Activated CD8-positive, alpha-beta memory T cell treated with anti-CD3 and anti-CD28 coated beads, Interleukin-2, amount 50 U/mL, for 1 hour (primary cell): ENCODE data around the gene MGLL.

ENCODE experiments used
- DNase-seq: peaks from one replicate; pipeline ENCODE4 v3.0.0-alpha.2; 2020; ENCODE audit errors: extremely low read depth

MGLL gene

DNA sequence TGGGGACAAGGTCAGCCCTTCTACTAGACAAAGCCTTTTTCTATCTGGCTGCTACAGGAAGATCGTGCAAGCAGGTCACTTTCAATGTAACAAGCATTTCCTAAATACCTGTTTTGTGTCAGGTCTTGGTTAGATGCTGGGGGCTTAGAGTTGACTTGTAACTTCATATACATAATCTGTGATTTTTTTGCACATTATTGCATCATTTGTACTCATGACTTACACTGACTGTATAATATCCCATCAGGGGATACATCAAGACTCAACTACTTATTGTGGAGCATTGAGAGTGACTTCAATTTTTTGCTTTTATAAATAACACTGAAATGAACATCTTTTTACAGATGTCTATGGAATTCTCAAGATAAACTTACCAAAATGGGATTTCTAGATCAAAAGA, 80.6 kb downstream of the MGLL start:
- DNase-seq = no peak

DNA sequence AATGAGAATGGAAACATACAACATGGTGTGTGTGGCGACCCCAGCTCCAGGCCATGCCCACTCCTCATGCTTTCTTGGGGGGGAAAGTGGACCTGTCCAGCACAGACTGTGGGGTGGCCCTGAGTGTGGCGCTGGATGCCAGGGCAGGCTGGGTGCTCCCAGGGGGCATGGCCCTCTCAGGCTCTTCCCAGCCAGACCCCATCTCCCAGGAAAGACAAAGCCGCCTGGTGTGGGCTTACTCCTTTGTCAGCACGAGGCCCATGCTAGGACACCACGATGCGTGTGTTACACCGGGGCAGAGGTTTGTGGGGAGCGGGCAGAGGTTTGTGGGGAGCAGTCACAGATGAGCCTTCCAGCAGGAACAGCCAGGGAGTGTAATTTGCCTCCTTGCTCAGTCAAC, 81.1 kb downstream of the MGLL start:
- no peak for DNase-seq

DNA sequence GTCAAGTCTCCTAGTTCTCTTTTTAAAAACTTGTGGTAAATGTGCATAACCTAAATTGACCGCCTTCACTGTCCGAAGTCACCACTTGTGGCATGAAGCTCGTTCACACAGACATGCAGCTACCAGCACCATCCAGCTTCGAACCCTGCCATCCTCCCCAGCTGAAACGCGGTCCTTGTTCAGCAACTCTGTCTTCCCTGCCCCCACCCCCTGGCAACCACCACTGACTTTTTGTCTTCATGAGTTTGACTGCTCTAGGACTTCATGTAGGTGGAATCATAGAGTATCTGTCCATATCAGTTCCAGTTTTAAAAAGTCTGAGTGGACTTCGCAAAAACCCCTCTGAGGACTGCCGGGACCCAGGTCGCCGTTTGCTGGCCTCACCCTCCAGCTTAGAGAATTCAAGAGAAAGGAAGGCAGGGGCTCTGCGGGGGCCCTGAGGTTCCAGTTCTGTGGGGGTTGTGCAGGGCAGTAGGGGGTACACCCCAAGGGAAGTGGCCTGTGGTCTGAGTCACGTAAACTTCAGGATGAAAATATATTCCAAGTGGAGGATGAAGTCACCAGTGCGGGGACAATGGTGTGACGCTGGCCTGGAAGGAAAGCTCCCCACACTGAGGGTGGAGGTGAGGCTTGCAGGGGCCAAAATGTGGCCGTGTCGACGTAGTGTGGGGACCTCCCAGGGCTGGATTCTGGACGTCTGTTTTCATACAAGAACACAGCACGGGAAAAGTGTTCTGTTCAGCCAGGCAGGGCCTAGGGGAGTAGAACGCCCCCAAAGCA, 82.0 kb downstream of the MGLL start:
- DNase-seq = no peak

DNA sequence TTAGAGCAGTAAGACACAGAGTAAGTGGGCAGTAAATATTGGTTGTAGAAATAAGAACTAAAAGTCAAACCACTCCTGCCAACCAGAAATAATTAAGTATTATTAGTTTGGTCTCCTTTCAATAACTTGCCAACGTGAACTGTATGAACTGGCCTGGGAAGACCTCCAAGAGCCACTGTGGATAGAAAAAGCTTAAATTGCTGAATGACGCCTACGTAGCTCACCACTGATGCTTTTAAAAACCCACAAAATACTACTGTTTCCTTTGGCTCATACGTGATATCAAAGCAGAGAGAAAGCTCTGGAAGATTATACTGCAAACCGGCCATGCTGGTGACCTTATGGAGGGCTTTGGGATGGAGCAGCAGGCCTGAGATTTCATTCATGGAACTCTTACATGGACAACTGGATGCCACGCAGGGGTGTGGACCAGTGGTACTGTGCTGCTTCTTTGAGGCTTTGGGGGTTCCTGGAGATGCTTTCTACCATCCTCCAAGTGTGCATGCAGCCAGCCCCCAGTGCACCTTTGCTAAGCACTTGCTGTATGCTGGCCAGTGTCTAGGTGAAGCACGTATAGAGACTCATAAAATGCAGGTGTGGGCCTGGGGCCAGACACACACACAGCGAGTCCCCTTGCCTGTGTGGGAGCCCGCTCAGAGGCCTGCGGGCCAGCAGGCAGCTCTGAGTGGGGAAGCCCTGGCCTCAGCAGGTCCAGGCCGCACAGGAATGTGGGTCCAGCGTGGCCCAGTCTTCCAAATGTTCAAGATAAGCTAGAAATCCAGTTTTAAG, 82.8 kb downstream of the MGLL start:
- DNase-seq = no peak

DNA sequence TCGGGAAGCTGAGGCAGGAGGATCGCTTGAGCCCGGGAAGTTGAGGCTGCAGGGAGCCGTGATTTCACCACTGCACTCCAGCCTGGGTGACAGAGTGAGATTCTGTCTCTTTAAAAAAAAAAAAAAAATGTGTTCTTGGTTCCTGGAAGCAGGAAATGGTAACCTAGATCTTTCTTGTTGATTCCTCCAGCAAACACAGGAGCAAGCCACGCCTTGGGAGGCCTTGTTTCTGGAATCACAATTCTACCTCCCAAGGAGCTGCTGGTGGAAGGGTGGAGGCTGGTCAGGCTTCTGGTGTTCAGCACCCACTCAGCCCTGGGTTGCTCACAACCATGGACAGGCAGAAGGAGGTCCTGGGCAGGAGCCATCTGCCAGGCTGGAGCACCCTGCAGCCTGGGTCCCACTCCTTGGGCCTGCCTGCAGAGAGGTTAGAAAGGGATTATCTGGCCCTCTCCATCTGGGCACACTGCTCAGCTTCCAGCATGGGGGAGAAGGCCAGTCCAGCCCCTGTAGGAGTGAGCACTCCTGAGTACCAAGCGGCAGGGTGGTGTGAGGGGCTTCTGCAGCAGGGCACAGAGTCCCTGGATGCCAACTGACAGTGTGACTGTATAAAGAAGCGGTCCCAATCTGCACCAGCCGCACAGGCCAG, 84.0 kb downstream of the MGLL start:
- no peak for DNase-seq

DNA sequence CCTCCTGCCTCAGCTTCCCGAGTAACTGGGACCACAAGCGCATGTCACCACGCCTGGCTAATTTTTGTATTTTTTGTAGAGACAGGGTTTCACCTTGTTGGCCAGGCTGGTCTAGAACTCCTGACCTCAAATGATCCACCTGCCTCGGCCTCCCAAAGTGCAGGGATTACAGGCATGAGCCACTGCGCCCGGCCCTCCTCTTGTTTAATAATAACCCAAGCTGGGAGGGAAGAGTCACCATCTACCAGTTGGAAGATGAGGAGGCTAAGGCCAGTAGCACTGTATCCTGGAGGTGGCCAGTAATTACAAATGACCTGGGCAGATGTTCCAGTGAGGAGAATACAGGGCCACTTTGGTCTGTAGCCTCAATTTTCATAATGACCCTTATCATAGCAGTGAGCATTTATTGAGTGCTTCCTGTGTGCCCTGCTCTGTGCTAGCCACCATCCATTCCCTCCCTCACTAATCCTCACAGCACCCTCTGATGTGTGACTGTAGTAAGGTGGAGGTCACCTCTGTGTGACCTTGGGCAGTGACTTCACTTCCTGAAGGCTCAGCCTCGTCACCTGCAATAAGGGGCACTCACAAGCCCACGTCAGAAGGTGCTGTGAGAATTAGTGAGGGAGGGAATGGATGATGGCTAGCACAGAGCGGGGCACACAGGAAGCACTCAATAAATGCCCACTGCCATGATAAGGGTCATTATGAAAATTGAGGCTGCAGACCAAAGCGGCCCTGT, 85.3 kb downstream of the MGLL start:
- no peak for DNase-seq

DNA sequence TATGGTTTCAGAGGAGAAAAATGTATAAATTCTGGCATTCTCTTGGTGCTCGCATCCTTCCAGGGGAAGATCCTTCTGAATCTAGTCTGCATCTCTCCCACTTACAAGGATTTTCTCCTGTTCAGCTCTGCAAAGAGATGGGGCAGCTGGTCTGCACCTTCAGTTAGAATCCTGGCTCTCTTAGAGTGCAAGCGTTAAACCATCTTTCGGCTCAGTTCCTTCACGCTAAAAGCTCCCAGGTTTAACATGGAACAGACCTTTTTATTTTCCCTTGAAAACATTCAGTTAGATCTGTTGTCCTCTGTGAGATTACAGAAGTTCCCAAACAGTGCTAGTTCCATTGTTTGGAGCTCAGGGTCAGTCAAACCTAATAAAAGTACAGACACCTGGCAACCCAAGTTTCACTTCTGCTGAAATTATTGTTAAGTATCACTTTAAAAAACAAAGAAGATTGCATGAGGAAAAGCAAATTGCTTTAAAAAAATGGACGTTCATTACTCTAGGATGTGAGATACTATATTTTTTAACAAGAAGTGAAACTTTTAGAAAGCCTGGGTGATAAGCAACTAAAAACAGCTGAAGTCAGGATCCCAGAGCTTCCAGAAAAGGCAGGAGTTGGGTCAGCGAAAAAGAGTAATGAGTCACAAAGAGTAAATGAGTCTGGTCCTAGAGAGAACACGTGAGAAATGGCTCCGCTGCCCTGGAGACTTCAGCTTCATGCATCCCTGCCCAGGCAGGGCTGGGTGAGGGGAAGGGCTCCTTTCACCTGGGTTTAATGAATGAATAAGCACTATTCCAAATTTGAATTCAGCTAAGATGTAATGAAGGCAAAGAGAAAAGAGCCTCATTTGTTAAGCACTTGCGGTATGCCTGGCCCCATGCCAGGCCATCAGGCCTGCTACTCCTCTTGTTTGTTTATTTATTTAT, 86.3 kb downstream of the MGLL start:
- no peak for DNase-seq

DNA sequence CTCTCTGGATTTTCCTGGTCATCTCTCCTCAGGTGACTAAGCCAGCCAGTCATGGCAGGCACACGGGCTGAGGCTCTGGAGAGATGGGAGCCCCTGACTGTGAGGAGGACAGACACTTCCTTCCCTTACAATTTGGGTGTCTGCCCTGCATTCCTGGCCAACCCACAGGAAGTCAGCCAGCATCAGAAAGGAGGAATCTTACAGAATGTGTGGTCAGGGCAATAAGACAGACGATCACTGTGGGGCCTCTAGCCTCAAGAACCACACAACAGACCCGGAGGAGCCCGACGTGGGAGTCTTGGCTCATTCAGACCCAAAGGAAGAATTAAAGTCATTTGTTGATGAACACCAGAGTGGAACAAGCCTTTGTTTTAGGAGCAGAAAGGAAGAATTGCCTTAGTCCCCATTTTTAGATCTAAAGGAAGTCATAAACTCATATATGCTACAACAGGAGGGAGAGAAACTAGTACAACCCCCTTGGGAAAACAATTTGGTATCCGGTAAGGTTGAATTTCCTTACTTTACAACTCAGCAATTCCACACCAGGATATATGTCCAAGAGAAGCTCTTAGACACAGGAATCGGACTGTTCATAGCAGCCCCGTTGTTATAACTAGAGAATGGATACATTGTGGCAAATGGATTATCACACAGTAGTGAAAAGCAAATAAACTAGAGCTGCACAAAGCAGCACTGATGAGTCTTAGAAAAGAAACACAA, 87.4 kb downstream of the MGLL start:
- no peak for DNase-seq

DNA sequence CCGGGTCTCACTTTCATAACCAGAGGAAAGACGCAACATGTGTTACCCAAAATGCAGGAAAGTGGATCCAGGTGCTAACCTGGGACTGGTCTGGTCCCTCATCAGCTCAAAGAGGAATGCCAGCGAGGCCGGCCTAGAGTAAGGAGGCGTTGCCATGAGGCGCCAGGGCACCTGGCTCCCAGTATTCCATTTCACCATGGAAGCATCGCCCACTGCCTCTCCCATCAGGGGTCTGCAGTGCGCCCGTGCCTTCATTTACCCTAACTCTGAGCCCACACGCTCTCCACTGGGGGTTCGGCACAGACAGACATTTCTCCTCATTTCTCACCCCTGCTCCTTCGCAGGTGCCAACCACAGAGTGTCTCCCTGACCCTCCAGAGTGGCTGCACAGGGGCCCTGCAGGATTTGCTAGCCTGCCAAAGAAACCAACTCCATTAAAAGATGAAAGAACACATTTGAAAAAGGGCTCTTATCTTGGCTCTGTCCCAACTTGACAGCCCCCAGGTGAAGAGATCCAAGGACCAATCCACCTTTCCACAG, 88.1 kb downstream of the MGLL start:
- no peak for DNase-seq

DNA sequence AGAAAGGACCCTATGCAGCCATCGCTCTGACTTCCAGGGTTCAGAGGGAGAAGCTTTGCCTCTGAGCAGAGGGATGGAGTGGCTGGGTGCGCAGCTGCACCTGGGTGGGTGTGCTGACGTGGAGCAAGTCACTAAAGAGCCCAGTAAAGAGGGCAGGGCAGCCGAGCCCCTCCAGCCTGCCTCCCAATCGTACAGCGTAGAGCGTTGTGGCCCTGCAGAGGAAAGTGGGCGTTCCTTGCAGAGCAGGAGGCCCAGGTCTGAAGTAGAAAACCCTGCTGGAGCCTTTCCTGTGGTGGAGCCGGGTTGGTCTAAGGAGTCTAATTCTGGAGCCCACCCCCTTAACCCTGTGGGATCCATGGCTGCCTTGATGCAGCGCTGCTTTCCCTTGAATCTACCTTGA, 88.5 kb downstream of the MGLL start:
- DNase-seq = no peak

DNA sequence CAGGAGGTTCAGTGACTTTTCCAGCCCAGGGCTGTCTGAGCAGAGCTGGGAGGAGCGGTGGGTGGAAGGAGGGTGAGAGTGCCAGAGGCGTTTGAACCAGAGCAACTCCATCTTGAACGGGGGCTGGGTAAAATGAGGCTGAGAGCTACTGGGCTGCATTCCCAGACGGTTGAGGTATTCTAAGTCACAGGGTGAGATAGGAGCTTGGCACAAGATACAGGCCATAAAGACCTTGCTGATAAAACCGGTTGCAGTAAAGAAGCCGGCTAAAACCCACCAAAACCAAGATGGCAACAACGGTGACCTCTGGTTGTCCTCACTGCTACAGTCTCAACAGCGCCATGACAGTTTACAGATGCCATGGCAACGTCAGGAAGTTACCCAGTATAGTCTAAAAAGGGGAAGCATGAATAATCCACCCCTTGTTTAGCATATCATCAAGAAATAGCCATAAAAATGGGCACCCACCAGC, 89.4 kb downstream of the MGLL start:
- DNase-seq = no peak

DNA sequence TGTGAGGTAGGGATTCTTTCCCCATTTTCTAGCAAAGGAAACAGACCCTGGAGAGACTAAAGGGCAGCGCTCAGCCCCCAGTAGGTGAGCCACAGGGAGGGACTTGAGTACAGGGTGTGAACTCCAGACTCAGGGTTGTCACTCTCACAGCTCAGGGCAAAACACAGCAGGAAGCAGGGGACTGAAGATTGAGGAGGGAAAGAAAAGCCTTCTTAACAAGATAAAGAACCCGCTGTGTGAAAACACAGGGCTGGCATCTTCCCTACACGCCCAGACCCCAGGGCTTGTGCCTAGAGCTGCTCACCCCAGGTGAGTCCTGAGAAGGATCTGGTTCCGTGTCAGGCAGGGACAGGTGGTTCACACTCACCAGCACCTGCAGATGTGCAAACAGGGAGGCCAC, 90.0 kb downstream of the MGLL start:
- no peak for DNase-seq

DNA sequence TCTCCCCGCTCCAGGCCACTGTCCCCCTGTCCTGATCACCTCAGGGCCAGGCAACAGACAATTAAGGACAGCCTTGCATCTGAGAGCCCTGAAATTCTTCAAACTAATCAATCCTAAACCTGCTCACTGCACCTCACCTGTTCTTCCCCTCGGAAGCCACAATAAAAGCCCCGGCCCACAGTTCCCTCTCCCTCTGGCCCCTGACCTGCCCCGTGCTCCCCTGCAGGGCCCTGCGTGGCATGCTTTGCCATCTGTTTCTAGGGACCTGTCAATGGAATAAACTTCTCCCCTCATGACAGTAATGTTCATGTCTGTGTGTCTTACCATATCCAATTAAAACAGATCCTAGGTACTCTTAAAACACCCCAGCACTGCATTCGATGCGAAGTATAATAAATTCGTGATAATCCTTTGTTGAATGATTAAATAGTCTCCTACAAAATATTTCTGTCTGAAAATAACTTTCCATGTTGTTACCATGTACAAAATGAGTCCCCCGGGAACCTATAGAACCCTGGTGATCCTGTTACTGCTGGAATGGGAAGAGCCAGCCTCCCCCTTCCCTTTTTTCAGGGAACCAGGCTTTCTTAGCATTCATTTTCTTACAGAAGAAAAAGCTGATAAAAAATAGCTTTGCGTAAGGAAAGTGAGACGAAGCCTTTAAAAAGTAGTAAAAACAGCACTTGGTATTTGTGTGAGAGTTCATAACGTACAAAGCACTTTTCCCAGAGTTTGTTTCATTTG, 90.6 kb downstream of the MGLL start:
- no peak for DNase-seq

DNA sequence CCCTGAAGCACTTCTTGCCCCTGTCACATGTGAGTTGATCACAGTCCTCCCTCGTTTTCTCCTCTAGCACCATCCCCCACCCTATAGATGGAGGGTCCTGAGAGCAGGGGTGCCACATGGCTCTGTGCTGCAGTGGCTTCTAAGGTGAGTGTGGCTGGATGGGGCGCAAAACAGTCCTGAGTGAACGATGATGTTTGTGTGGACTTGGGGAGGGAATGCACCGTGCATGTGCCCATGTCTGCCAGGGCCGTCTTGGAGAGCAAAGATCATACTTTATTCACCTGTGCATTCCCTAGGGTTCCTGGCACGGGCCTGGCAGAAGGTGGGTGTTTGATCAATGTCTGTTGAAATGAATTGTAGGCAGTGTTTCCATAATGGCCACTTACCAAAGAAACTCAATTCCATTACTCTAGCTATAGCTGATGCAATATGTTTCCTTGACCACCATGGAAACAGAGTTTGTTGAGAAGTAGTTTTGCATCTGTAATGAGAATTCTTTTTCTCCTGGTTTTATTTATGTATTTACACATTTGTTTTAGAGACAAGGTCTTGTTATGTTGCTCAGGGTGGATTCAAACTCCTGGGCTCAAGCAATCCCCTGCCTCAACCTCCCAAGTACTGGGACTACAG, 91.5 kb downstream of the MGLL start:
- no peak for DNase-seq

DNA sequence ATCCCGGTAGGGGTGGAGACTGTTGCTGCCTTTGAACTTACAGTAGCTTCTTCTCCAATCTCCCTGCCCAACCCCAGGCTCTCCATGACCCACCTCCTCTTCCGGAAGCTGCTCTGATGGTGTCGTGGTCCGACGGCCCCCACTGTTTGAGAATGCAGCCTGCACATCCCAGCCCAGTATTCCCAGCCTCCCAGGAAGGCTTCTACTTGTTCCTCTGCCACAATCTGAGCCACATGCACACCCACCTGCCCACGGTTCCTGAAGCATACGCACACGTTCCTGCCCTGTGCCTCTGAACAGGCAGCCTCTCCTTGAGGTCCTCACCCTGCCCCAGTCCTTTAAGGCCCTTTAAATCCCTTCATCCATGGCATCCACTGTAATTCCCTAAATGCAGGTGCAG, 92.1 kb downstream of the MGLL start:
- no peak for DNase-seq

DNA sequence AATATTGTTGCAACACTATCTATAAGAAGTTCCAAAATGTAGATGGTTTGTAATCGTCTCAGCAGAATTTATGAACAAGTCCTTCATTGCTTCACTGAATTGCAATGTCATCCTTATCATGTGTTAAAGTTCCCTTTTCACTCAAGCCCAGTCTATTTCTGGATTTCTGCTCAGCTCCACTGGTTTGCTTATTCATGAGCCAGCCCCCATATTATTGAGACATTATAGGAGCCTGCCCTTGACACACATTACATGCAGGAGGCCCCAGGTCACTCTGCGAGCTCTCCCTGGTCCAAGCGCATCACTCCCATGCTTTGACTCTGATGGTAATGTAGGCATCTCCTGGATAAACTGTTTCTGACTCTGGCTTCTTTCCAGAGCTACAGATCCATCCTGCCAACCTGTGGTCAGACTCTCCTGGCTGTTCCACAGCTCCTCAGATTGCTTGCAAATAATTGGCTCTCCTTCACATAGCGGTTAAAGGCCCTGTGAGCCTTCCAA, 92.7 kb downstream of the MGLL start:
- DNase-seq = no peak

DNA sequence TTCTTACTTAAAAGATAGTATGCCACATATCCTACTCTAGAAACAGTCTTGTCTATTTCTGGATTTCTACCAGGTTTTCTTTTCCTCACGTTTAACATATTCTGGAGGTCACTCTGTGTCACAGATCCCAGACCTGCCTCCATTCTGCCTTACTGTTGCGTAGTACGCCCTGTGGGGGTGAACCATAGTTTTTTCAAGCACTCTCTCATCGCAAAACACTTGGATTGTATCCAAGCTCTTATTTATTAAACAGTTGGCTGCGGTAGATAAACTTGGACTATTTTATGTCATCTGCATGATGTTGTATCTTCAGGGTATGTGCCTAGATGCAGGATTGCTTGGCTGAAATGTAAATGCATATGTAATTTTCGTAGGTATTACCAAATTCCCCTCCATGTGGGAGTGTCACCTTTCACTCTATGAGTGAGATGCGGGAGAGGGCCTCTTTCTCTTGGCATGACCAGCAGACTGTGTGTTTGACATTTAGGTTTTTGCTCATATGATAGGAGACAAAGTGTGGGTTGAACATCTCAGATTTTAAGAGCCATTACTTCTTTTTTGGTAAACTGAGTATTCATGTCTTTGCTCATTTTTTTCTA, 93.8 kb downstream of the MGLL start:
- DNase-seq = no peak

DNA sequence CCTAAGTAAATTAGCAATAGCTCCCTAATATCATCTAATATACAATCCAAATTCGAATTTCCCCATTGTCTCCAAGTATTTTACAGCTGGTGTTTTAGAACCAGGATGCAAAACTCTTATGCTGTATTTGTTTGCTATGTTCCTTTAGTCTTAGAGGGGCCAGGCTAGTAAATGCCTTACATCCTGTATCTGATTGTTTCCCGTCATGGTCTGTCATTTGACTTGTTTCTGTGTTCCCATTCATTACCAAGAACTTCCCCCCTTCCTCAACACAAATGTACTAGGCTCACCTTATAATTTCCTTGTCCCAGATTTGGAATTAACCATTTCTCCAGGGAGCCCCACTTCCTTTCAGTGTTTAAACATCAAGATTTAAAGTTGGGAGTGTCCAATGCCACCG, 95.4 kb downstream of the MGLL start:
- no peak for DNase-seq
